ENCODE measurements around the gene MRPS2. TPM values are rescaled to one million over a fixed set of nuclear protein-coding genes. Genes with fewer than 3 reads are reported as not detected.
"Not testable (repeated sequence)": the region's sequence is repeated elsewhere in the genome, so short reads cannot be mapped to it uniquely, and the experiment has no call there.

Gene MRPS2
- total and polyA plus RNA-seq, 12 donors = 28.6 to 82.9 (median 47.8) TPM

DNA sequence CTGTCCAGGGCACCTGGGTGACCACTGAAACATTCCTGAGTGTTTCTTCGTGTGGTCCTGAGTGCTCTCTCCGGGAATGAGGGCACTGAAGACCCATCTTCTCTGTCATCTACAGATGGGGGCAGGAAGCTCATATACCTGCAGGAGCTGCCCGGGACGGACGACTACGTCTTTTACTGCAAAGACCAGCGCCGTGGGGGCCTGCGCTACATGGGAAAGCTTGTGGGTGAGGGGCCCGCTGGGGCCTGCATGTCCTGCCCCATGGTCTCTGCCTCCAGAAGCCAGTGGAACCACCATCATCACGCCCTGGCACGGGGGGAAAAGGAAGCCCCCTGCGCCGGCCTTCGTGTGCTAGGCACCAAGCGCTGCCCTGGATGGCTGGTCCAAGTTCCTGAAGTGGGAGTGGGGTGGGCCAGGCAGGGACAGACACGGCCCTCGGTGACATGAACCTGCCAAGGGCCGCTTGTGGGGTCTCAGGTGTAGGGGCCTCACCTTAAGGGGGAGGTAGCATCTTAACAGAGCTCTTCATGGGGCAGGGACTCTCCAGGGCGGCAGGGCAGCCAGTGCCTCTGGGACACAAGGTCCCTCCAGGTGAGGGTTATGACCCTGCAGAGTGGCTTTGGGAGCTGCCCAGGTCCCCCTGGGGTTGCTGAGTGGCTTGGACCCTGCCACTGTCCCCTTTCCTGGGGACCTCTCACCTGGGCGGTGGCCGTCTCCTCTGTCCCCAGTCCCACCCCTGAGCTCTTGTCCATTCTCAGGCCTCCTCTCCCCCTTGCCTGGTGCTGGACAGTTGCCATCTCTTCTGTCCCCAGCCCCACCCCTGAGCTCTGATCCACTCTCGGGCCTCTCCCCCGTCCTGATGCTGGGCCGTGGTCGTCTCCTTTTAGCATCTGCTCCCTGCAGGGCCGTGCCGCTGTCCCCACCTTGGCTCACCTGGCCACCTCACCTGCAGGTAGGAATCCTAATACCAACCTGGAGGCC is 47.6 kb downstream of the MRPS2 start:
- Histone ChIP-seq H3K9me3 (no peaks in the 10 kb centered on the region), H3K4me3 (no peak overlapping the region), H3K27me3 (peaks cover 0 to 12% (median 0%) of the 10 kb centered on the region in 7 donors), H3K36me3 (no peaks in the 10 kb centered on the region), H3K27ac (no peak overlapping the region), H3K4me1 (no peaks in the 10 kb centered on the region)
- DNase-seq = no peak
- no peak for ATAC-seq
- TF ChIP-seq, protein P1, sequence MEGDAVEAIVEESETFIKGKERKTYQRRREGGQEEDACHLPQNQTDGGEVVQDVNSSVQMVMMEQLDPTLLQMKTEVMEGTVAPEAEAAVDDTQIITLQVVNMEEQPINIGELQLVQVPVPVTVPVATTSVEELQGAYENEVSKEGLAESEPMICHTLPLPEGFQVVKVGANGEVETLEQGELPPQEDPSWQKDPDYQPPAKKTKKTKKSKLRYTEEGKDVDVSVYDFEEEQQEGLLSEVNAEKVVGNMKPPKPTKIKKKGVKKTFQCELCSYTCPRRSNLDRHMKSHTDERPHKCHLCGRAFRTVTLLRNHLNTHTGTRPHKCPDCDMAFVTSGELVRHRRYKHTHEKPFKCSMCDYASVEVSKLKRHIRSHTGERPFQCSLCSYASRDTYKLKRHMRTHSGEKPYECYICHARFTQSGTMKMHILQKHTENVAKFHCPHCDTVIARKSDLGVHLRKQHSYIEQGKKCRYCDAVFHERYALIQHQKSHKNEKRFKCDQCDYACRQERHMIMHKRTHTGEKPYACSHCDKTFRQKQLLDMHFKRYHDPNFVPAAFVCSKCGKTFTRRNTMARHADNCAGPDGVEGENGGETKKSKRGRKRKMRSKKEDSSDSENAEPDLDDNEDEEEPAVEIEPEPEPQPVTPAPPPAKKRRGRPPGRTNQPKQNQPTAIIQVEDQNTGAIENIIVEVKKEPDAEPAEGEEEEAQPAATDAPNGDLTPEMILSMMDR (IDR thresholded peaks at IDR 0.05) = no peak
- 76 to 78% methylated on average over 28 of the region's 28 CpGs for WGBS, 2 donors
- intact Hi-C loops (cut with DNase I) = no loop called here

DNA sequence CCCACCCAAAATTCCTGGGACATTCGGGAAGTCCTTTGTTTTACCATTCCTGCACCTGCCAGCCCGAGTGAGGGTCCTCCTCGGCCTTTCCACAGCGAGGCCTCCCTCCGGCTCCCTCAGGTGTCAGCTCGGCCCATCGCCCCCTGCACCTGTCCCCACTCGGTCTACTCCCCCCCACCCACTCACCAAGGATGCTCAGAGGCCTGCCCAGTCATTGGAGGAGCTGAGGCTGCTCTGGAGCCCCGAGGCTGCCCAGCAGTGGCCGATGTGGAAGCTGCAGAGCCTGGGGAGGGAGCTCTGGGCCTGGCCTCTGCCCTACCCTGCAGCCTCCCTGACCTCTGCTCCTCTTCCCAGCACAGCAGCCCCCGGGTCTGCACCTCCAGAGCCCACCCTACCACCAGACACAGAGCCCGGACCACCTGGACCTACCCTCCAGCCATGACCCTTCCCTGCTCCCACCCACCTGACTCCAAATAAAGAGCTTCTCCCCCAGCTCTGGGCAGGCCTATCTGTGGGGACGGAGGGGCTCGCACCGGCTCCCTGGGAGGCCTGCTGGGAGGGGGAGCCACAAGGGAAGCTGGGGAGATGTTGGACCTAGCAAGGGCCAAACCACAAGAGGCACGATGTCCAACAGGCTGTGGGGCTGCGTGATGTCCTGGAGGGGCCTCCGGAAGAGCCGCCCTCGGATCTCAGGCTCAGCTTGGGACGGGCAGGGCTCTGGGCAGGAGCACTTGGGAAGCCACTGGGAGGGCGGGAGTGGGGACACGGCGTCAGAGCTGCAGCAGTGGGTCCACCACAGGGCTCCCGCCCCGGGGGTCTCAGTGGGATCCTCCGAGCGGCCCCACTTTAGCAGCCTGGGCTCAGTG is 49.2 kb downstream of the MRPS2 start:
- intact Hi-C loops (cut with DNase I); ATAC-seq; H3K4me3 ChIP-seq; DNase-seq; H3K9me3 ChIP-seq; H3K27me3 ChIP-seq; H3K36me3 ChIP-seq; H3K4me1 ChIP-seq; H3K27ac ChIP-seq: not testable (repeated sequence)
- WGBS, 2 donors = 78 to 83% methylated on average over 23 to 28 of the region's 28 CpGs

GRCh38 chr9:135550344-135550918 is 49.9 kb downstream of the MRPS2 start:
- intact Hi-C loops (cut with DNase I) = no loop called here
- 66 to 74% methylated on average over 17 of the region's 17 CpGs for whole genome bisulfite sequencing, 2 donors

GRCh38 chr9:135551031-135551430 is 50.5 kb downstream of the MRPS2 start:
- no peak overlapping the region for H3K4me3 ChIP-seq
- peaks cover 0 to 9% (median 0%) of the 10 kb centered on the region in 11 donors for H3K9me3 ChIP-seq
- no peak overlapping the region for H3K27ac ChIP-seq
- intact Hi-C loops (cut with DNase I) = no loop called here
- DNase-seq (no peak), ATAC-seq (no peak)
- 66 to 70% methylated on average over 14 of the region's 14 CpGs for WGBS, 2 donors
- TF ChIP-seq, protein P1 (IDR thresholded peaks at IDR 0.05) = no peak
- H3K36me3 ChIP-seq = no peaks in the 10 kb centered on the region
- peaks cover 0 to 5% (median 0%) of the 10 kb centered on the region in 7 donors for H3K27me3 ChIP-seq
- no peaks in the 10 kb centered on the region for H3K4me1 ChIP-seq

More at GRCh38 chr9:135550344-135550918, 49.9 kb downstream of the MRPS2 start:
- Histone ChIP-seq H3K27me3 (peaks cover 0 to 5% (median 0%) of the 10 kb centered on the region in 7 donors), H3K27ac (no peak overlapping the region), H3K36me3 (no peaks in the 10 kb centered on the region), H3K4me3 (no peak overlapping the region), H3K4me1 (no peaks in the 10 kb centered on the region), H3K9me3 (peaks cover 0 to 6% (median 0%) of the 10 kb centered on the region in 11 donors)
- TF ChIP-seq, protein P1 (IDR thresholded peaks at IDR 0.05) = no peak
- ATAC-seq (no peak), DNase-seq (no peak)

Data from heart right ventricle (tissue), 16 donors.